H1 (cell line): ENCODE results near the gene ATP8B3. TPM values are rescaled to one million over a fixed set of nuclear protein-coding genes. Genes with fewer than 3 reads are reported as not detected.

Source experiments
- CTCF ChIA-PET: fragments of 300-600 bp; sonication (Branson Sonifier 250); formaldehyde crosslinking; loops from one replicate; lab custom pipeline; 2021; ENCODE audit not compliant: partially characterized antibody; lab: Charles Lee
- POLR2A ChIA-PET: fragments of 300-600 bp; sonication (Branson Sonifier 250); formaldehyde crosslinking; loops from one replicate; lab custom pipeline; 2021; ENCODE audit warnings: inconsistent platforms; ENCODE audit not compliant: partially characterized antibody; lab: Charles Lee
- DNase-seq, 2 experiments: peaks; one replicate each; pipeline versions ENCODE4 v3.0.0 to v3.0.0-alpha.2; 2010 to 2022; ENCODE audit warnings: low spot score in 2 of 2, low read depth in 1 of 2, mixed read lengths in 1 of 2
- FAIRE-seq: peaks from 2 replicates; lab custom pipeline; 2011; peaks lifted over from hg19 to GRCh38; lab: Jason Lieb, UNC
- H2AFZ ChIP-seq: 2 replicates; pipeline ENCODE4 v1.8.1; 2012; ENCODE audit warnings: low read length, inconsistent platforms
- H2AK5ac ChIP-seq: 2 replicates; pipeline ENCODE4 v1.6.1; 2013; ENCODE audit warnings: low read depth, low read length
- H2BK120ac ChIP-seq: replicated peaks from 2 replicates; pipeline ENCODE3; 2013; ENCODE audit warnings: low read depth, low read length, inconsistent platforms
- H2BK12ac ChIP-seq: 2 replicates; pipeline ENCODE4 v1.6.1; 2013; ENCODE audit warnings: low read depth, low read length
- H2BK15ac ChIP-seq: 2 replicates; pipeline ENCODE4 v1.6.1; 2013; ENCODE audit warnings: low read length
- H2BK20ac ChIP-seq: 2 replicates; pipeline ENCODE4 v1.6.1; 2013; ENCODE audit warnings: low read length
- H2BK5ac ChIP-seq: 2 replicates; pipeline ENCODE4 v1.6.1; 2013; ENCODE audit warnings: low read depth, low read length
- H3K14ac ChIP-seq: 2 replicates; pipeline ENCODE4 v1.6.1; 2013; ENCODE audit warnings: inconsistent platforms; ENCODE audit not compliant: insufficient read length
- H3K18ac ChIP-seq: 2 replicates; pipeline ENCODE4 v1.6.1; 2013; ENCODE audit warnings: low read length; ENCODE audit errors: extremely low read depth
- H3K23ac ChIP-seq: 2 replicates; pipeline ENCODE4 v1.6.1; 2013; ENCODE audit warnings: inconsistent platforms; ENCODE audit not compliant: insufficient read length
- H3K23me2 ChIP-seq: 2 replicates; pipeline ENCODE4 v1.6.1; 2013; ENCODE audit warnings: low read depth, low read length
- H3K27ac ChIP-seq: 2 replicates; pipeline ENCODE4 v1.6.1; 2011; ENCODE audit warnings: low read depth, low read length, inconsistent platforms
- H3K27me3 ChIP-seq, 4 experiments: replicated peaks in 1 of 4; 1 replicate in 1 of 4; 2 replicates in 3 of 4; pipeline versions ENCODE4 v1.6.1 to v1.8.1; 2011 to 2013; ENCODE audit warnings: low read length in 3 of 4, mild to moderate bottlenecking in 3 of 4, inconsistent platforms in 2 of 4, mixed read lengths in 2 of 4, moderate library complexity in 1 of 4; ENCODE audit not compliant: control insufficient read depth in 3 of 4, insufficient read depth in 3 of 4; ENCODE audit errors: extremely low read depth in 1 of 4
- H3K36me3 ChIP-seq, 4 experiments: 2 replicates each; pipeline versions ENCODE4 v1.6.1 to v1.8.1; 2011 to 2013; ENCODE audit warnings: mild to moderate bottlenecking in 4 of 4, low read length in 3 of 4, moderate library complexity in 2 of 4, control low read depth in 1 of 4, inconsistent platforms in 1 of 4; ENCODE audit not compliant: insufficient read depth in 4 of 4, control insufficient read depth in 2 of 4
- H3K4ac ChIP-seq: replicated peaks from 2 replicates; pipeline ENCODE3; 2013; ENCODE audit warnings: low read length, low read depth, mixed read lengths, inconsistent platforms; ENCODE audit not compliant: insufficient read length
- H3K4me1 ChIP-seq, 4 experiments: replicated peaks in 1 of 4; 1 replicate in 1 of 4; 2 replicates in 3 of 4; pipeline versions ENCODE4 v1.6.1 to v1.8.1; 2011 to 2013; ENCODE audit warnings: low read length in 3 of 4, inconsistent platforms in 2 of 4, mixed read lengths in 1 of 4; ENCODE audit not compliant: insufficient read depth in 4 of 4, control insufficient read depth in 3 of 4
- H3K4me2 ChIP-seq, 2 experiments: 2 replicates each; pipeline versions ENCODE4 v1.6.1 to v1.8.1; 2011 to 2013; ENCODE audit warnings: low read depth in 2 of 2, low read length in 2 of 2, control low read depth in 1 of 2, inconsistent platforms in 1 of 2, mild to moderate bottlenecking in 1 of 2; ENCODE audit not compliant: insufficient read depth in 1 of 2
- H3K4me3 ChIP-seq, 4 experiments: fragments of 200-600, 300-600 bp in 1 of 4; sonication (generic), shearing (Covaris generic), sonication (Bioruptor Twin) in 1 of 4; 2 replicates each; pipeline versions ENCODE4 v1.5.1 to v1.8.1; 2011 to 2016; ENCODE audit warnings: low read length in 4 of 4, low read depth in 3 of 4, control low read depth in 2 of 4, inconsistent platforms in 2 of 4, mild to moderate bottlenecking in 2 of 4, mixed read lengths in 1 of 4, moderate library complexity in 1 of 4; ENCODE audit not compliant: insufficient read depth in 2 of 4; ENCODE audit errors: extremely low read depth in 1 of 4
- H3K56ac ChIP-seq: replicated peaks from 2 replicates; pipeline ENCODE3; 2013; ENCODE audit warnings: low read depth, mild to moderate bottlenecking, mixed read lengths, low read length, inconsistent platforms; ENCODE audit not compliant: insufficient read length
- H3K79me1 ChIP-seq: 2 replicates; pipeline ENCODE4 v1.6.1; 2013; ENCODE audit warnings: low read depth, low read length, control low read depth
- H3K79me2 ChIP-seq, 2 experiments: 2 replicates each; pipeline versions ENCODE4 v1.6.1 to v1.8.1; 2012 to 2013; ENCODE audit warnings: low read length in 2 of 2, mild to moderate bottlenecking in 2 of 2, inconsistent platforms in 1 of 2; ENCODE audit not compliant: insufficient read depth in 2 of 2, control insufficient read depth in 1 of 2
- H3K9ac ChIP-seq, 4 experiments: replicated peaks in 1 of 4; 1 replicate in 1 of 4; 2 replicates in 3 of 4; pipeline versions ENCODE4 v1.6.1 to v1.8.1; 2011 to 2013; ENCODE audit warnings: low read depth in 3 of 4, low read length in 3 of 4, control low read depth in 2 of 4, mild to moderate bottlenecking in 2 of 4, moderate library complexity in 2 of 4, inconsistent platforms in 1 of 4; ENCODE audit errors: extremely low read depth in 1 of 4
- H3K9me3 ChIP-seq, 2 experiments: 2 replicates each; pipeline versions ENCODE4 v1.6.1 to v1.8.1; 2012 to 2013; ENCODE audit warnings: mild to moderate bottlenecking in 2 of 2, moderate library complexity in 2 of 2, control low read depth in 1 of 2, inconsistent platforms in 1 of 2, low read depth in 1 of 2, low read length in 1 of 2, mixed read lengths in 1 of 2; ENCODE audit not compliant: insufficient read depth in 2 of 2
- H4K20me1 ChIP-seq, 2 experiments: replicated peaks in 1 of 2; 2 replicates each; pipeline versions ENCODE3 to v1.8.1; 2011 to 2013; ENCODE audit warnings: inconsistent platforms in 2 of 2, low read length in 2 of 2, mild to moderate bottlenecking in 1 of 2; ENCODE audit not compliant: insufficient read depth in 2 of 2, control insufficient read depth in 1 of 2
- H4K5ac ChIP-seq: 2 replicates; pipeline ENCODE4 v1.6.1; 2013; ENCODE audit warnings: low read length, low read depth, mixed read lengths, inconsistent platforms; ENCODE audit not compliant: insufficient read length
- H4K8ac ChIP-seq: 2 replicates; pipeline ENCODE4 v1.8.0; 2013; ENCODE audit warnings: mild to moderate bottlenecking, moderate library complexity, low read length, inconsistent platforms; ENCODE audit not compliant: insufficient read depth; ENCODE audit errors: extremely low read depth
- H4K91ac ChIP-seq: replicated peaks from 2 replicates; pipeline ENCODE3; 2013; ENCODE audit warnings: low read length, mixed read lengths, inconsistent platforms; ENCODE audit not compliant: insufficient read length
- CEBPB ChIP-seq: IDR thresholded peaks from 2 replicates; pipeline ENCODE4 v1.6.1; 2012; ENCODE audit warnings: low read depth, low read length
- EGR1 ChIP-seq: IDR thresholded peaks from 2 replicates; pipeline ENCODE4 v1.6.1; 2011; ENCODE audit warnings: low read depth, low read length, borderline replicate concordance
- KDM4A ChIP-seq: IDR thresholded peaks from one replicate; pipeline ENCODE4 v1.7.1; 2012; ENCODE audit warnings: low read depth, mild to moderate bottlenecking, moderate library complexity, low read length, inconsistent platforms; ENCODE audit not compliant: severe bottlenecking
- NRF1 ChIP-seq: IDR thresholded peaks from 2 replicates; pipeline ENCODE4 v1.6.1; 2011; ENCODE audit warnings: mild to moderate bottlenecking, low read depth, low read length, improper control_type of control experiment
- SIX5 ChIP-seq: IDR thresholded peaks from 2 replicates; pipeline ENCODE4 v1.6.1; 2011; ENCODE audit warnings: mild to moderate bottlenecking, low read depth, low read length
- SRF ChIP-seq: IDR thresholded peaks from 2 replicates; pipeline ENCODE4 v1.6.1; 2011; ENCODE audit warnings: mild to moderate bottlenecking, low read depth, low read length, moderate library complexity
- YY1 ChIP-seq: IDR thresholded peaks from 2 replicates; pipeline ENCODE4 v1.6.1; 2011; ENCODE audit warnings: low read depth, mild to moderate bottlenecking, low read length
- WGBS, 2 experiments: shearing (Covaris generic) in 1 of 2; methylation state at CpG; one replicate each; pipeline versions ENCODE4 v1.1.6 to v1.1.7; 2013 to 2015; ENCODE audit warnings: low lambda C conversion rate in 2 of 2, mixed read lengths in 2 of 2, inconsistent platforms in 1 of 2, low coverage in 1 of 2, missing lambda C conversion rate in 1 of 2; ENCODE audit not compliant: insufficient replicate concordance in 2 of 2, insufficient coverage in 1 of 2, insufficient read length in 1 of 2; ENCODE audit errors: extremely low coverage in 1 of 2, missing lambda C conversion rate in 1 of 2; 5-methylcytosine and 5-hydroxymethylcytosine counted together
- polyA plus RNA-seq, 7 experiments: library from polyadenylated mRNA; depleted of rRNA in 3 of 7; stranded (reverse) in 5 of 7; unstranded in 2 of 7; fragments of >200 nt in 5 of 7; fragments of 200-250 nt in 2 of 7; gene quantifications; 1 replicate in 5 of 7; 2 replicates in 1 of 7; 4 replicates in 1 of 7; pipeline versions ENCODE4 v1.2.1 to v1.2.3, GENCODE V29; 2011 to 2013; ENCODE audit warnings: missing spikeins in 2 of 7, mixed read lengths in 2 of 7
- total RNA-seq: library from RNA; stranded (reverse); fragmentation: NEBNext Ultra II Directional; extraction: Animal tissue kit (Norgen Biotek cat#: 25700); gene quantifications from 2 replicates; pipeline ENCODE4 v1.2.1, GENCODE V29; 2021
- TF ChIP-seq, protein P1 (sequence below): IDR thresholded peaks from 2 replicates; pipeline ENCODE4 v1.6.1; 2012; ENCODE audit warnings: inconsistent platforms

The ATP8B3 gene
- total and polyA plus RNA-seq, 2 of the 8 experiments (the other 6 are each of a cell fraction or from before 2014, with no cell fraction given): 4.1 to 9.3 TPM

DNA sequence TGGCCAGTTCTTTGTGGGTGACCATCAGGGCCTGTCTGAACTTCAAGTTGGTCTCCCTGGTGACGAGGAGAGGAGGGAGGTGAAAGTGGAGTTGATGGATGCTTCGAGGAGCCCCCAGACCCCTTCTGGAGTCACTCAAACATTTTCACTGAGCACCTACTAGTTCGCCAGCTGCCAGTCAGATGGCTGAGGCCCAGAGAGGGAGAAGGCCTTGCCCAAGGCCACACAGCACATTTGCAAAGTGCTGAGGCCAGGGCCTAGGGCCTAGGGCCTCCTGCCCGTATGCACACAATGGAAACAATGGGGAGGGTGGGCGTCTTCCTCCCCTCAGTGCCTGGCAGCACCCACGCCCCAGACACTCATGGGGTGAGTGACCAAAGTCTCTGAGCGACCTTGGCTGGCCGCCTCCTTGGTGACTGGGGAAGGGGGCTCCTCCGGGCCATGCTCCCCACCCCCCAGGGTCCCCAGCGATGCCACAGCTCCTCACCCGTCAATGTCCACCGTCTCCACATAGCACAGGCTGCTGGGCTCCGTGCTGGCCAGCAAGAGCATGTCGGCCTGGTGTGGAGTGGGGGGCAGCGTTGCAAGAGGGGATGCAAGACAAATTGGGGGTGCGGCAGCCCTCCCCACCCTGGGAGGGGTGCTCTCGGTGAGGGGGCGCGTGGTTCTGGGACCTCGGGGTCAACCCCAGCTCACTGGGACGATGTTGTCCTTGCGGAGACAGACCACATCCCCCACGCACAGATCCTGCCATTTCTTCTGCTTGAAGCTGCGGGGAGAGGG lies 6.5 kb downstream of the ATP8B3 start:
- Histone ChIP-seq H2BK20ac (no peak overlapping the region), H2BK12ac (no peak overlapping the region), H3K4me3 (no peak overlapping the region), H3K27me3 (peaks cover 0 to 3% (median 0%) of the 10 kb centered on the region in 4 experiments; a peak in 1 of 7 replicates), H3K36me3 (no peaks in the 10 kb centered on the region), H3K9ac (no peak overlapping the region), H2AK5ac (no peak overlapping the region), H3K4ac (no peak overlapping the region), H4K8ac (no peak overlapping the region; the same call in 1 of the 2 replicates), H3K23ac (no peak overlapping the region), H3K56ac (no peak overlapping the region), H3K27ac (no peak overlapping the region), H2BK5ac (no peak overlapping the region), H3K79me1 (no peaks in the 10 kb centered on the region), H3K9me3 (no peaks in the 10 kb centered on the region), H3K4me2 (no peak overlapping the region), H4K91ac (no peak overlapping the region), H3K14ac (no peak overlapping the region), H4K20me1 (no peaks in the 10 kb centered on the region), H2BK120ac (no peak overlapping the region), H2AFZ (no peak overlapping the region), H3K18ac (no peak overlapping the region), H3K4me1 (no peaks in the 10 kb centered on the region), H3K79me2 (no peaks in the 10 kb centered on the region), H2BK15ac (no peak overlapping the region), H3K23me2 (no peaks in the 10 kb centered on the region), H4K5ac (no peak overlapping the region)
- CTCF ChIA-PET: interaction anchor here (0.6 to 3.9 kb wide), 6 partner anchors 20 to 582 kb away, joined by 3 to 19 read pairs (median 6); no protein-coding TSS in a partner anchor
- DNase-seq (no peak), FAIRE-seq (no peak)
- POLR2A ChIA-PET: interaction anchor here (1.6 kb wide), 1 partner anchor 21 kb away, joined by 3 read pairs; no protein-coding TSS in a partner anchor
- 93% methylated on average over 19 of the region's 24 CpGs; no CpG with 5 or more reads in 1 of the 2 experiments for WGBS, 2 experiments
- TF ChIP-seq KDM4A (no peak), CEBPB (no peak), EGR1 (no peak), YY1 (no peak), SRF (no peak), SIX5 (no peak), NRF1 (no peak)
- TF ChIP-seq, protein P1, sequence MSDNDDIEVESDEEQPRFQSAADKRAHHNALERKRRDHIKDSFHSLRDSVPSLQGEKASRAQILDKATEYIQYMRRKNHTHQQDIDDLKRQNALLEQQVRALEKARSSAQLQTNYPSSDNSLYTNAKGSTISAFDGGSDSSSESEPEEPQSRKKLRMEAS: no peak
